Measurements from ENCODE around the gene PBX4. TPM values are rescaled to one million over a fixed set of nuclear protein-coding genes. Genes with fewer than 3 reads are reported as not detected.

Gene PBX4
- total and polyA plus RNA-seq, 2 of the 8 experiments (the other 6 are each of a cell fraction or from before 2014, with no cell fraction given) = 3.4 to 3.8 TPM

DNA sequence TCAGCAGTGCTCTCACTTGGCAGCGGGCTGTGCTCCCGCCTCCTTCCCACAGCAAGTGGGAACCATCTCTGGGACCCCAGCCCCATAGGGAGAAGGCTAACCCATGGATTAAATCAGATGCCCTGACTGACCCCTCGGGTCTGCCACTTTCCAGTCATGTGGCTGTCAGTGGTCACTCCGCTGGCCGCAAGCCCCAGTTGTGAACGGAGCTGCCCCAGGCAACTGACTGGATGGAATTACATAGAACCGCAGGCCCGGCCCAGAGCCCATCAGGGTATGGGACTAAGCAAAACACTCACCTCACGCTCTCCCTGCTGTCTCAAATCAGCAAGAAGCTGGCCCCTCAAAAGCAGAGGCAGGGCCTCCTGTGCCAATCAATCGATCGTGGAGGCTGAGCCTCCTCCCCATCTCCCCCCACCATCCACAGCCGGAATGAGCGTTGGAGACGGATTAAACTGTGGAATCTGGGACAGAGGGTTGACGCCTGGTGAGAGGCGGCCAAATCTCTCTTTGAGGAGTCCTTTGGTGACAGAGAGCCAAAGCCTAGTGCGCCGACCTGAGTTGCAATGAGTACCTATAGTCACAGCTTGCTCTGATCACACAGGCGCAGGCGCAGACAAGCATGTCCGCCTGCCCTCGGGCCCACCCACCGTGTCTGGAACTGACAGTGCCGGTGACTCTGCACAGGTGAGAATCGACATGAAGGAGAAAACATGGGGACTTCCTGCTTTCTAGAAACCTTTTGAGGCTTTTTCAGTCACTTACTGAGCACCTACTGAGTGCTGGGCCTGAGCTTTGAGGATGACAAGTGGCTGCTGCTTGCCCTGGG, 38.7 kb downstream of the PBX4 start:
- WGBS, 2 experiments (ENCODE audit: extremely low coverage in 1 of 2, insufficient coverage in 1 of 2, insufficient read length in 1 of 2, insufficient replicate concordance in 2 of 2, low coverage in 1 of 2, low lambda C conversion rate in 2 of 2, missing lambda C conversion rate in 1 of 2) = 93% methylated on average over 25 of the region's 25 CpGs; no CpG with 5 or more reads in 1 of the 2 experiments
- CTCF ChIA-PET (ENCODE audit: partially characterized antibody) = interaction anchor here (1.3 to 11.1 kb wide), 4 partner anchors 11 to 61 kb away, joined by 3 to 101 read pairs (median 8); no protein-coding TSS in a partner anchor
- no peak for TF ChIP-seq KDM1A (IDR thresholded peaks at IDR 0.05; ENCODE audit: borderline replicate concordance, low read length)
- TF ChIP-seq POU5F1 (IDR thresholded peaks at IDR 0.05; ENCODE audit: low read depth, low read length) = no peak
- TF ChIP-seq RAD21 (IDR thresholded peaks at IDR 0.05 in 1 of 2, conservative IDR thresholded peaks at IDR 0.05 in 1 of 2; ENCODE audit: low read depth in 2 of 2, low read length in 2 of 2) = no peak
- TF ChIP-seq EGR1 (IDR thresholded peaks at IDR 0.05; ENCODE audit: borderline replicate concordance, low read depth, low read length) = no peak
- no peak for TF ChIP-seq RNF2 (IDR thresholded peaks at IDR 0.05; ENCODE audit: borderline replicate concordance, low read depth, low read length, missing control alignments, poor library complexity, severe bottlenecking)
- TF ChIP-seq, protein P1, sequence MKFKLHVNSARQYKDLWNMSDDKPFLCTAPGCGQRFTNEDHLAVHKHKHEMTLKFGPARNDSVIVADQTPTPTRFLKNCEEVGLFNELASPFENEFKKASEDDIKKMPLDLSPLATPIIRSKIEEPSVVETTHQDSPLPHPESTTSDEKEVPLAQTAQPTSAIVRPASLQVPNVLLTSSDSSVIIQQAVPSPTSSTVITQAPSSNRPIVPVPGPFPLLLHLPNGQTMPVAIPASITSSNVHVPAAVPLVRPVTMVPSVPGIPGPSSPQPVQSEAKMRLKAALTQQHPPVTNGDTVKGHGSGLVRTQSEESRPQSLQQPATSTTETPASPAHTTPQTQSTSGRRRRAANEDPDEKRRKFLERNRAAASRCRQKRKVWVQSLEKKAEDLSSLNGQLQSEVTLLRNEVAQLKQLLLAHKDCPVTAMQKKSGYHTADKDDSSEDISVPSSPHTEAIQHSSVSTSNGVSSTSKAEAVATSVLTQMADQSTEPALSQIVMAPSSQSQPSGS (IDR thresholded peaks at IDR 0.05; ENCODE audit: low read length) = no peak
- no peak for TF ChIP-seq NANOG (IDR thresholded peaks at IDR 0.05; ENCODE audit: insufficient read depth, low read depth, low read length, poor library complexity, severe bottlenecking)
- TF ChIP-seq SP1 (IDR thresholded peaks at IDR 0.05; ENCODE audit: low read depth, low read length) = no peak
- TF ChIP-seq PHF8 (conservative IDR thresholded peaks at IDR 0.05; ENCODE audit: low read depth, low read length) = no peak

More for the DNA sequence above, 38.7 kb downstream of the PBX4 start:
- Histone ChIP-seq H3K36me3 (ENCODE audit: control insufficient read depth in 2 of 4, insufficient read depth in 4 of 4, low read length in 3 of 4) (no peaks in the 10 kb centered on the region), H2AK5ac (ENCODE audit: low read depth, low read length) (no peak overlapping the region), H3K4ac (replicated peaks; ENCODE audit: insufficient read length, low read depth, low read length) (no peak overlapping the region), H3K14ac (ENCODE audit: insufficient read length) (no peak overlapping the region), H4K20me1 (replicated peaks in 1 of 2; ENCODE audit: control insufficient read depth in 1 of 2, insufficient read depth in 2 of 2, low read length in 2 of 2) (peaks cover 1 to 2% of the 10 kb centered on the region in 2 experiments), H3K4me3 (ENCODE audit: extremely low read depth in 1 of 4, insufficient read depth in 2 of 4, low read depth in 3 of 4, low read length in 4 of 4) (no peak overlapping the region), H2BK5ac (ENCODE audit: low read depth, low read length) (no peak overlapping the region), H3K4me1 (replicated peaks in 1 of 4; ENCODE audit: control insufficient read depth in 3 of 4, insufficient read depth in 4 of 4, low read length in 3 of 4) (peaks cover 0 to 5% (median 2%) of the 10 kb centered on the region in 4 experiments; a peak in 5 of 7 replicates), H3K79me1 (ENCODE audit: low read depth, low read length) (no peaks in the 10 kb centered on the region), H3K9me3 (ENCODE audit: insufficient read depth in 2 of 2, low read depth in 1 of 2, low read length in 1 of 2) (no peaks in the 10 kb centered on the region), H4K8ac (ENCODE audit: extremely low read depth, insufficient read depth, low read length) (no peak overlapping the region; the same call in 1 of the 2 replicates), H2BK15ac (ENCODE audit: low read length) (no peak overlapping the region), H2BK20ac (ENCODE audit: low read length) (no peak overlapping the region), H3K27me3 (replicated peaks in 1 of 4; ENCODE audit: control insufficient read depth in 3 of 4, extremely low read depth in 1 of 4, insufficient read depth in 3 of 4, low read length in 3 of 4) (no peaks in the 10 kb centered on the region; a peak in 1 of 7 replicates), H2BK120ac (replicated peaks; ENCODE audit: low read depth, low read length) (no peak overlapping the region), H3K79me2 (ENCODE audit: control insufficient read depth in 1 of 2, insufficient read depth in 2 of 2, low read length in 2 of 2) (no peaks in the 10 kb centered on the region), H3K18ac (ENCODE audit: extremely low read depth, low read length) (no peak overlapping the region), H3K23ac (ENCODE audit: insufficient read length) (no peak overlapping the region), H4K91ac (replicated peaks; ENCODE audit: insufficient read length, low read length) (no peak overlapping the region), H3K4me2 (ENCODE audit: insufficient read depth in 1 of 2, low read depth in 2 of 2, low read length in 2 of 2) (no peak overlapping the region), H4K5ac (ENCODE audit: insufficient read length, low read depth, low read length) (no peak overlapping the region), H3K9ac (replicated peaks in 1 of 4; ENCODE audit: extremely low read depth in 1 of 4, low read depth in 3 of 4, low read length in 3 of 4) (no peak overlapping the region), H3K27ac (ENCODE audit: low read depth, low read length) (no peak overlapping the region), H3K56ac (replicated peaks; ENCODE audit: insufficient read length, low read depth, low read length) (no peak overlapping the region), H3K23me2 (ENCODE audit: low read depth, low read length) (no peaks in the 10 kb centered on the region; the same call in 1 of the 2 replicates), H2BK12ac (ENCODE audit: low read depth, low read length) (no peak overlapping the region), H2AFZ (ENCODE audit: low read length) (no peak overlapping the region)
- DNase-seq (ENCODE audit: low read depth in 1 of 2, low spot score in 2 of 2) (no peak), FAIRE-seq (no peak)
- POLR2A ChIA-PET (ENCODE audit: partially characterized antibody) = interaction anchor here (0.6 to 1.6 kb wide), 4 partner anchors 22 to 92 kb away, joined by 3 to 4 read pairs (median 3); partner anchors contain the start of gene LPAR2
